Tibial nerve (tissue), 4 donors: ENCODE data around the gene ADCY3. TPM values are rescaled to one million over a fixed set of nuclear protein-coding genes. Genes with fewer than 3 reads are reported as not detected.

ENCODE experiments used
- DNase-seq, 2 donors: peaks; one replicate each; pipeline ENCODE4 v3.0.0-alpha.2; 2019; ENCODE audit warnings: low spot score in 2 of 2
- H3K27ac ChIP-seq, 4 donors: fragments of 200-600 bp; sonication (generic) in 3 of 4; one replicate each; pipeline ENCODE4 v1.5.1; 2017 to 2019; ENCODE audit warnings: mild to moderate bottlenecking in 1 of 4
- H3K27me3 ChIP-seq, 2 donors: fragments of 200-600 bp; sonication (generic) in 1 of 2; one replicate each; pipeline versions ENCODE4 v1.5.1 to v1.6.0; 2017 to 2019
- H3K36me3 ChIP-seq, 3 donors: fragments of 200-600 bp; sonication (generic); one replicate each; pipeline ENCODE4 v1.5.1; 2018 to 2019
- H3K4me1 ChIP-seq, 4 donors: fragments of 200-600 bp; sonication (generic) in 3 of 4; one replicate each; pipeline ENCODE4 v1.5.1; 2017 to 2019
- H3K4me3 ChIP-seq, 4 donors: fragments of 200-600 bp; sonication (generic) in 3 of 4; one replicate each; pipeline ENCODE4 v1.5.1; 2017 to 2019; ENCODE audit warnings: mild to moderate bottlenecking in 1 of 4, moderate library complexity in 1 of 4
- H3K9me3 ChIP-seq, 4 donors: fragments of 200-600 bp; sonication (generic) in 3 of 4; one replicate each; pipeline ENCODE4 v1.5.1; 2017 to 2019
- CTCF ChIP-seq, 5 experiments: fragments of 200-600 bp in 3 of 5; fragments of 450-650 bp in 2 of 5; sonication (generic) in 3 of 5; IDR thresholded peaks; one replicate each; pipeline ENCODE4 v1.5.1; 2016 to 2019; ENCODE audit warnings: antibody characterized with exemption in 5 of 5, mild to moderate bottlenecking in 3 of 5, moderate library complexity in 2 of 5
- EP300 ChIP-seq, 2 donors: sonication (generic); formaldehyde crosslinking; IDR thresholded peaks; one replicate each; pipeline ENCODE4 v1.6.1; 2017; ENCODE audit warnings: antibody characterized with exemption in 2 of 2, mild to moderate bottlenecking in 1 of 2
- POLR2A ChIP-seq, 2 donors: fragments of 450-650 bp; IDR thresholded peaks; one replicate each; pipeline ENCODE4 v1.6.1; 2017; ENCODE audit warnings: antibody characterized with exemption in 2 of 2, mild to moderate bottlenecking in 2 of 2, moderate library complexity in 2 of 2
- WGBS, 2 donors: methylation state at CpG; one replicate each; pipeline ENCODE4 v1.1.5; 2018; 5-methylcytosine and 5-hydroxymethylcytosine counted together
- total RNA-seq, 4 donors: library from RNA; depleted of rRNA; stranded (reverse); fragments of >200 nt; gene quantifications; one replicate each; pipeline ENCODE4 v1.1.0, GENCODE V29; 2016

The ADCY3 gene
- total RNA-seq, 4 donors from 2014 or later: 145 to 393 (median 207) TPM

GRCh38 chr2:24903161-24904103 lies 16.6 kb downstream of the ADCY3 start:
- DNase-seq: no peak
- peaks cover 0 to 57% (median 9%) of the 10 kb centered on the region in 4 donors for H3K4me1 ChIP-seq
- no peaks in the 10 kb centered on the region for H3K9me3 ChIP-seq
- WGBS, 2 donors: 86 to 87% methylated on average over 23 of the region's 23 CpGs
- no peaks in the 10 kb centered on the region for H3K27me3 ChIP-seq
- peaks cover 0 to 30% (median 0%) of the 10 kb centered on the region in 3 donors for H3K36me3 ChIP-seq
- H3K4me3 ChIP-seq: no peak overlapping the region
- H3K27ac ChIP-seq: no peak overlapping the region
- TF ChIP-seq EP300 (IDR thresholded peaks at IDR 0.05) (no peak), CTCF (IDR thresholded peaks at IDR 0.05) (no peak), POLR2A (IDR thresholded peaks at IDR 0.05) (no peak)

- DNase-seq: no peak
- 72 to 77% methylated on average over 7 of the region's 7 CpGs for WGBS, 2 donors
- H3K27ac ChIP-seq: peak overlapping the region in 2 of 4 donors; percentile 48 to 65
- H3K9me3 ChIP-seq: peaks cover 0 to 10% (median 2%) of the 10 kb centered on the region in 4 donors
- TF ChIP-seq EP300 (IDR thresholded peaks at IDR 0.05) (no peak), POLR2A (IDR thresholded peaks at IDR 0.05) (no peak), CTCF (IDR thresholded peaks at IDR 0.05) (no peak)
- H3K4me1 ChIP-seq: peaks cover 0 to 30% (median 0%) of the 10 kb centered on the region in 4 donors
- H3K36me3 ChIP-seq: peaks cover 0 to 52% (median 0%) of the 10 kb centered on the region in 3 donors
- no peak overlapping the region for H3K4me3 ChIP-seq
- no peaks in the 10 kb centered on the region for H3K27me3 ChIP-seq
Observed at GRCh38 chr2:24899361-24899910, 20.6 kb downstream of the ADCY3 start.

- no peak for DNase-seq
- H3K36me3 ChIP-seq: peaks cover 0 to 47% (median 0%) of the 10 kb centered on the region in 3 donors
- WGBS, 2 donors: 63 to 73% methylated on average over 29 to 30 of the region's 30 CpGs
Observed at GRCh38 chr2:24898122-24899109, 21.6 kb downstream of the ADCY3 start.

GRCh38 chr2:24894750-24895149 lies 25.3 kb downstream of the ADCY3 start:
- TF ChIP-seq POLR2A (IDR thresholded peaks at IDR 0.05) (no peak), CTCF (IDR thresholded peaks at IDR 0.05) (no peak), EP300 (IDR thresholded peaks at IDR 0.05) (no peak)
- Histone ChIP-seq H3K4me3 (no peak overlapping the region), H3K4me1 (peaks cover 0 to 18% (median 0%) of the 10 kb centered on the region in 4 donors), H3K36me3 (peaks cover 0 to 22% (median 0%) of the 10 kb centered on the region in 3 donors), H3K27me3 (no peaks in the 10 kb centered on the region), H3K27ac (no peak overlapping the region), H3K9me3 (peaks cover 0 to 14% (median 3%) of the 10 kb centered on the region in 4 donors)
- WGBS, 2 donors: 83 to 97% methylated on average over 3 of the region's 3 CpGs
- no peak for DNase-seq

More at GRCh38 chr2:24898122-24899109, 21.6 kb downstream of the ADCY3 start:
- H3K9me3 ChIP-seq: peaks cover 0 to 14% (median 3%) of the 10 kb centered on the region in 4 donors
- peak overlapping the region in 3 of 4 donors; percentile 7 to 65 (median 48) for H3K27ac ChIP-seq
- peaks cover 0 to 20% (median 0%) of the 10 kb centered on the region in 4 donors for H3K4me1 ChIP-seq
- no peak overlapping the region for H3K4me3 ChIP-seq
- TF ChIP-seq EP300 (IDR thresholded peaks at IDR 0.05): no peak
- no peak for TF ChIP-seq POLR2A (IDR thresholded peaks at IDR 0.05)
- no peaks in the 10 kb centered on the region for H3K27me3 ChIP-seq

- WGBS, 2 donors: 75 to 77% methylated on average over 3 of the region's 3 CpGs
Observed at GRCh38 chr2:24893934-24894333, 26.1 kb downstream of the ADCY3 start.

More at GRCh38 chr2:24893934-24894333, 26.1 kb downstream of the ADCY3 start:
- TF ChIP-seq POLR2A (IDR thresholded peaks at IDR 0.05) (no peak), CTCF (IDR thresholded peaks at IDR 0.05) (no peak), EP300 (IDR thresholded peaks at IDR 0.05) (no peak)
- Histone ChIP-seq H3K9me3 (peaks cover 0 to 14% (median 3%) of the 10 kb centered on the region in 4 donors), H3K4me1 (peaks cover 0 to 10% (median 0%) of the 10 kb centered on the region in 4 donors), H3K27me3 (no peaks in the 10 kb centered on the region), H3K36me3 (peaks cover 0 to 22% (median 0%) of the 10 kb centered on the region in 3 donors), H3K4me3 (no peak overlapping the region), H3K27ac (no peak overlapping the region)
- no peak for DNase-seq
